ENCODE measurements around the gene AWAT2. TPM values are rescaled to one million over a fixed set of nuclear protein-coding genes. Genes with fewer than 3 reads are reported as not detected.

AWAT2 gene
- total RNA-seq, 2 experiments from 2014 or later = not detected

GRCh38 chrX:70062076-70062475 is 12.3 kb upstream of the AWAT2 start, which contains the start of gene OTUD6A:
TSS of gene OTUD6A (plus strand) at chrX:70062457. CDS start at chrX:70062525, 68 bp downstream.
- no peak for DNase-seq
- H3K36me3 Mint-ChIP-seq (ENCODE audit: low read depth) = no peaks in the 10 kb centered on the region
- no peaks in the 10 kb centered on the region for H3K9me3 Mint-ChIP-seq
- POLR2A ChIA-PET = no interaction called here
- no peaks in the 10 kb centered on the region for H3K4me1 Mint-ChIP-seq
- peaks cover 4% of the 10 kb centered on the region for H3K27me3 Mint-ChIP-seq
- H3K4me3 Mint-ChIP-seq = no peak within 1 kb of the TSS
- CTCF ChIA-PET = no interaction called here
- H3K27ac Mint-ChIP-seq = no peak within 1 kb of the TSS

DNA sequence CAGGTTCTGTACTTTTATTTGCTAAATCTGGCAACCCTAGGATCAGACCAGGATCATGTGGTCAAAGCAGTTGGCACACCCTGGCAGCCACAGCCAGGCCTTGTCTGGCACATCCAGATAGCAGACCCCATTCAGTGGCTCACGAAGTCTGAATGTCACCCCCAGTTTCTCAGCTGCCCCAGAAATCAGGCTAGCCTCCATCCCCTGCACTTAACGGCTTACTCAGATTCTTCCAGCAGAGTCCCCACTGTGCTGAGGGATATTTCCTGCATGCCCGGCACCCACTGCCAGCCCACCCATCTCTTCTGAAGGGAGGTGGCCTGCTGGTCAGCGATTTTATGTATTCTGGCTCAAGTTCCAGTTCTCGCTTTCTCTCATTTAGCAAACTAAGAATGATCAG is 4.7 kb upstream of the AWAT2 start:
- Mint-ChIP-seq H3K4me1 (no peaks in the 10 kb centered on the region), H3K27ac (no peak overlapping the region), H3K9me3 (no peaks in the 10 kb centered on the region), H3K4me3 (no peak overlapping the region), H3K27me3 (peaks cover 4% of the 10 kb centered on the region), H3K36me3 (ENCODE audit: low read depth) (no peaks in the 10 kb centered on the region)
- CTCF ChIA-PET = no interaction called here
- POLR2A ChIA-PET = no interaction called here
- DNase-seq = no peak

DNA sequence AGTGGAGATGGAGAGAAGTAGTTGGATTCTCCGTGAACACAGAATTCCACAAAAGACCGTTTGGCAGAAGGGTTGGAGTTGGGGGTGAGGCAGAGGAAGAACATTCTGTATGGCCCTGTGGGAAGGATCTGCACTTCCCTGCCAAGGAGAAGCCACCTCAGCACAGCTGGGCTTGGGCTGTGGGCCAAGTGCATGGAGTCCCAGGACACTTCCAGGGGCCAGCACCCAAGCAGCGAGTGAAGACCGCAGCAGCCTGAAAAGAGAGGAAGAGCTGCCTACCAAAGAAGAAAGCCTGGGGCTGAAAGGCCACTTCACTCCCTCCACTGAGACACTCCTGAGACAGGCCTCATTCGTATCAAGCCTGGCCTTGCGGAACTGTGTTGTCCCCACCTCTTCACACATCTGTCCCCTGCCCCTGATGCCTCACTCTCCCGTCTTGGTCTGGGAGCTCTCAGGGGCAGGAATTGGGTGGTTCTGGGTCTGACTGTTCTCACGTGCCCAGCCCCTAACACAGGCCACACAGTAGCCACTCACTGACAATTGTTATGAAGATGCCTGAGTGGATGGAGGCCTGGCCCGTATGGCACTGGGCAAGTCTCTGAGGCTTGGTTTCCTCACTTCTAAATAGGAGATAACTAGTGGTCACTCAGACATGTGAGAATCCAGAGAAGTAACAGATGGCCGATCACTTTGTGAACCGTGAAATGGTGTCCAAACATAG is 3.3 kb upstream of the AWAT2 start:
- ChIA-PET POLR2A (no interaction called here), CTCF (no interaction called here)
- Mint-ChIP-seq H3K27me3 (peaks cover 4% of the 10 kb centered on the region), H3K4me1 (no peaks in the 10 kb centered on the region), H3K9me3 (no peaks in the 10 kb centered on the region), H3K4me3 (no peak overlapping the region), H3K27ac (no peak overlapping the region), H3K36me3 (ENCODE audit: low read depth) (no peaks in the 10 kb centered on the region)
- DNase-seq = no peak

- no peak for DNase-seq
- Mint-ChIP-seq H3K4me3 (no peak overlapping the region), H3K9me3 (no peaks in the 10 kb centered on the region), H3K36me3 (ENCODE audit: low read depth) (no peaks in the 10 kb centered on the region), H3K4me1 (no peaks in the 10 kb centered on the region), H3K27ac (no peak overlapping the region), H3K27me3 (peaks cover 7% of the 10 kb centered on the region)
- POLR2A ChIA-PET = no interaction called here
- CTCF ChIA-PET = no interaction called here
Observed at GRCh38 chrX:70049406-70049805, 332 bp downstream of the AWAT2 start.

- DNase-seq = no peak
- ChIA-PET CTCF (no interaction called here), POLR2A (no interaction called here)
- no peaks in the 10 kb centered on the region for H3K36me3 Mint-ChIP-seq (ENCODE audit: low read depth)
- H3K27me3 Mint-ChIP-seq = peaks cover 7% of the 10 kb centered on the region
- no peak overlapping the region for H3K27ac Mint-ChIP-seq
- no peaks in the 10 kb centered on the region for H3K4me1 Mint-ChIP-seq
- no peaks in the 10 kb centered on the region for H3K9me3 Mint-ChIP-seq
- H3K4me3 Mint-ChIP-seq = no peak overlapping the region
Observed at GRCh38 chrX:70046978-70047377, 2.8 kb downstream of the AWAT2 start.

- DNase-seq = no peak
- Mint-ChIP-seq H3K27ac (no peak overlapping the region), H3K4me3 (no peak overlapping the region), H3K9me3 (no peaks in the 10 kb centered on the region), H3K27me3 (peaks cover 7% of the 10 kb centered on the region), H3K36me3 (ENCODE audit: low read depth) (no peaks in the 10 kb centered on the region), H3K4me1 (no peaks in the 10 kb centered on the region)
- CTCF ChIA-PET = no interaction called here
- POLR2A ChIA-PET = no interaction called here
Observed at GRCh38 chrX:70044541-70045245, 5.0 kb downstream of the AWAT2 start.

DNA sequence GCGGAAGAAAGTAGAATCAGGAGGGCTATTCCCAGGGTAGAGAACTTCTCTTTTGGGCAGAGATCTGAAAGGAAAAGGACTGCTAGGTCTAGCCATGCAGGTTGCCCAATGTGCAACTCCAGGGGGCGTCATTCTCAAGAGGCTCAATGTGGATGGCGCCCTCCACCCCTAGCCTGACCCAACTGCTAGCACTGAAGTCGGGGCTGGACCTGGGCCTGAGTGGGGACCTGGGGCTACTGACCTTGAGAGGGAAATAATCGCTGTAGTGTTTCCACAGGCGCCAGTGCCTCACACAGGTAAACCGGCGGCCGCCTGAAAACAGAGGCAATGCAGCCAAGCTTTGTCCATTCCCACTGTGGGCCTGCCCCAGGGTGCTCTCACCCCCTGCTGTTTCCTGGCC is 6.1 kb downstream of the AWAT2 start:
- CTCF ChIA-PET = no interaction called here
- Mint-ChIP-seq H3K4me1 (no peaks in the 10 kb centered on the region), H3K27ac (no peak overlapping the region), H3K27me3 (peaks cover 7% of the 10 kb centered on the region), H3K9me3 (no peaks in the 10 kb centered on the region), H3K4me3 (no peak overlapping the region), H3K36me3 (ENCODE audit: low read depth) (no peaks in the 10 kb centered on the region)
- DNase-seq = no peak
- POLR2A ChIA-PET = no interaction called here

- no peak for DNase-seq
- no peaks in the 10 kb centered on the region for H3K4me1 Mint-ChIP-seq
- H3K27ac Mint-ChIP-seq = no peak overlapping the region
- H3K9me3 Mint-ChIP-seq = no peaks in the 10 kb centered on the region
- POLR2A ChIA-PET = no interaction called here
- CTCF ChIA-PET = interaction anchor here (2.2 kb wide), 1 partner anchor 12 kb away, joined by 9 read pairs; no protein-coding TSS in a partner anchor
- H3K4me3 Mint-ChIP-seq = no peak overlapping the region
- H3K36me3 Mint-ChIP-seq (ENCODE audit: low read depth) = no peaks in the 10 kb centered on the region
- H3K27me3 Mint-ChIP-seq = no peaks in the 10 kb centered on the region
Observed at GRCh38 chrX:70042399-70043371, 7.1 kb downstream of the AWAT2 start.

DNA sequence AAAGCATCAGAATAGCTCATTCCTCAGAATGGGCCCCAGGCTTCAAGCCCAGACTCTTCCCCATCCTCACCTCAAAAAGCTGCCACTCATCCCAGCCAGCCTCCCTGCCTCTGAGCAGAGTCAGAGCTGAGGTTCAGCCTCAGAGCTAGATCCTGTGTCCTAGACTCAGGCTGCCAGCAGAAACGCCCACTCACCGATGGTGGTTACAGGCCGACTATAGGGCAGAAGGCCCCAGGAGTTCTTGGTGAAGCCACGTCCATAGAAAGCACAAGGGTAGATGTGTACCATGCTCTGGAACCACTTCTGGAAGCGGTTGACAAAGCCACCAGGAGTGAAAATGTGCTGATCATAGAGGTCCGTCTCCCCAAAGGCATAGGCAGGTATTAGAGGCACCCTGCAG is 7.7 kb downstream of the AWAT2 start:
- DNase-seq = no peak
- Mint-ChIP-seq H3K27me3 (no peaks in the 10 kb centered on the region), H3K9me3 (no peaks in the 10 kb centered on the region), H3K4me1 (no peaks in the 10 kb centered on the region), H3K27ac (no peak overlapping the region), H3K36me3 (ENCODE audit: low read depth) (no peaks in the 10 kb centered on the region), H3K4me3 (no peak overlapping the region)
- POLR2A ChIA-PET = no interaction called here
- CTCF ChIA-PET = interaction anchor here (2.2 kb wide), 1 partner anchor 12 kb away, joined by 9 read pairs; no protein-coding TSS in a partner anchor

- Mint-ChIP-seq H3K9me3 (no peaks in the 10 kb centered on the region), H3K4me1 (no peaks in the 10 kb centered on the region), H3K27me3 (no peaks in the 10 kb centered on the region), H3K36me3 (ENCODE audit: low read depth) (no peaks in the 10 kb centered on the region), H3K4me3 (no peak overlapping the region), H3K27ac (no peak overlapping the region)
- no peak for DNase-seq
- POLR2A ChIA-PET = no interaction called here
- CTCF ChIA-PET = interaction anchor here (0.6 to 1.1 kb wide), 2 partner anchors 11 to 31 kb away, joined by 3 read pairs; no protein-coding TSS in a partner anchor
Observed at GRCh38 chrX:70039758-70040157, 10.0 kb downstream of the AWAT2 start.

DNA sequence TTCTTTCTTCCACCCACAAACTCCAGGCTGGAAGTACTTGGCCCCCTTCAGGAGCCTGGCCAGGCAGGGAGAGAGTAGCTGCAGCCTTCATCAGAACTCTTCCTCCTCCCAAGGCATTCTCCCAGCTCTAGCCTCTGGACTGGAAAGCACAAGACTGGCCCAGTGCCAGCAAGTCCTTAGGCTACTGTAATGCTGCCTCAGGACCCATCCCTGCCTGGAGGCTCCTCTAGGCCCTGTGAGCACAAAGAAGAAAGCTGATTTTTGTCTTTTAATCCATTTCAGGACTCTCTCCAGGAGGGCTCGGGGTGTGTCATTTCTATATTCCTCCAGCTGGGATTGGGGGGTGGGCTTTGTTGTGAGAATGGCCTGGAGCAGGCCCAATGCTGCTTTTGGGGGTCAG is 10.8 kb downstream of the AWAT2 start:
- Mint-ChIP-seq H3K27ac (no peak overlapping the region), H3K36me3 (ENCODE audit: low read depth) (no peaks in the 10 kb centered on the region), H3K9me3 (no peaks in the 10 kb centered on the region), H3K27me3 (no peaks in the 10 kb centered on the region), H3K4me1 (no peaks in the 10 kb centered on the region), H3K4me3 (no peak overlapping the region)
- DNase-seq = no peak
- ChIA-PET CTCF (interaction anchor here (0.6 to 1.1 kb wide), 2 partner anchors 12 to 30 kb away, joined by 3 read pairs; no protein-coding TSS in a partner anchor), POLR2A (no interaction called here)

DNA sequence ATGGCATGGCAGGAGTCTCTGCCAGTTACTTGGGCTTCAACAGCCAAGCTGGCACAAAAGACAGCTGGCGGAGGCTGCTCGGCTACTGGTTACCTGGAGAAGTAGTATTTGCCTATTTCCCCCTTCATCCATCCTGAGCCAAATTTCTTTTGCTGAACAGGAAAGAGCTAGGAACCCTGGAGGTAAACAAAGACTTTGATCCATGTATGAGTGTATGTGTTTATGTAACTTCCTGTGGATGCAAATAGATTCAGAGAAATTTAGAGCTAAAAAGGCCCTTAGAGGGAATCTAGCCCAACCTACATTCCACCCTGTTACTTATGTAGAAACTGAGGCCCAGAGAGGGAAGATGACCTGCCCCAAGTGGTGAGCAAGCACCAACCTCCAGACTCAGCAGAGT is 11.2 kb downstream of the AWAT2 start:
- no peaks in the 10 kb centered on the region for H3K4me1 Mint-ChIP-seq
- no peaks in the 10 kb centered on the region for H3K27me3 Mint-ChIP-seq
- CTCF ChIA-PET = no interaction called here
- H3K4me3 Mint-ChIP-seq = no peak overlapping the region
- no peaks in the 10 kb centered on the region for H3K9me3 Mint-ChIP-seq
- POLR2A ChIA-PET = no interaction called here
- no peaks in the 10 kb centered on the region for H3K36me3 Mint-ChIP-seq (ENCODE audit: low read depth)
- H3K27ac Mint-ChIP-seq = no peak overlapping the region
- DNase-seq = no peak

DNA sequence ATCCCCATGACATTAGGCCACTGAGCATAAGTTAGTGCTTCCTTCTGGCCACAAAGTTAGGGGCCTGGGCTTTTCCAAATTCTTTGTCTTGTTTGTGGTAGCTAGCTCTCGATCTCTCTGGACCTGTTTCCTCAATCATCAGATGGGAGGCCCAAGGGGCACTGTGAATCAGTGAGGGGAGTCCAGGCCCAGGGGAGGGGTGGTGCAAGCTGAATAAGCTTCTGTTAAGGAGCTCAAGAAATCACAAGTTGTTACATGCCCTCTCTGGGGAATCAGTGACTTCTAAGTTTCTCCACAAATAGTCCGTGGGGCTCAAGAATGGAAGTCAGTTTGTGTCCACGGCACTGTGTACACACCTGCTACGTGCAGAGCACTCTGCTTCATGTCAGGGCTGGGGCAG is 15.1 kb downstream of the AWAT2 start:
- Mint-ChIP-seq H3K27me3 (no peaks in the 10 kb centered on the region), H3K9me3 (no peaks in the 10 kb centered on the region), H3K27ac (no peak overlapping the region), H3K4me1 (peaks cover 19% of the 10 kb centered on the region), H3K4me3 (no peak overlapping the region), H3K36me3 (ENCODE audit: low read depth) (no peaks in the 10 kb centered on the region)
- POLR2A ChIA-PET = no interaction called here
- CTCF ChIA-PET = no interaction called here
- no peak for DNase-seq
